Measurements from ENCODE around the gene LRRC47.

LRRC47 gene

GRCh38 chr1:3785456-3786157 is 10.7 kb downstream of the LRRC47 start:
- DNase-seq = no peak

DNA sequence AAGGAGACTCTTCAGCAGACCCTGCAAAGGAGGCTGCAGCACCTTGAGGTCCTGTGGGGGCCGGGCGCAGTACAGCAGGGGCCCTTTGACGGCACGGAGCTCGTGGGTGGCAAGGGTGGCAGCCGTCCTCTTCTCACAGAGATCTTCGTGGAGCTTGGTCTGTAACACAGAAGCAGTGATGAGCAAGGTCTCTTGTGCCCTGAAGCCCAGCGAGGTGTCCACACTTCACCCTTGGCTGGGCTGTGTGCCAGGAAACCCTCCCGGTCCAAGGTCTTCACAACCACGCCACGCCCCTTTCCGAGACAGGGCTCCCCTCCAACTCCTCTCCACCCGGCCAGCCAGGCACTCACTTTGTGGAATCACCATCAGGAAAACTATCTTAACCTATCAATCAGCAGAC is 11.3 kb downstream of the LRRC47 start:
- DNase-seq = no peak

GRCh38 chr1:3783651-3784474 is 12.4 kb downstream of the LRRC47 start:
- DNase-seq = no peak

GRCh38 chr1:3780901-3781300 is 15.4 kb downstream of the LRRC47 start:
- DNase-seq = no peak

GRCh38 chr1:3779912-3780416 is 16.3 kb downstream of the LRRC47 start:
- DNase-seq = no peak

DNA sequence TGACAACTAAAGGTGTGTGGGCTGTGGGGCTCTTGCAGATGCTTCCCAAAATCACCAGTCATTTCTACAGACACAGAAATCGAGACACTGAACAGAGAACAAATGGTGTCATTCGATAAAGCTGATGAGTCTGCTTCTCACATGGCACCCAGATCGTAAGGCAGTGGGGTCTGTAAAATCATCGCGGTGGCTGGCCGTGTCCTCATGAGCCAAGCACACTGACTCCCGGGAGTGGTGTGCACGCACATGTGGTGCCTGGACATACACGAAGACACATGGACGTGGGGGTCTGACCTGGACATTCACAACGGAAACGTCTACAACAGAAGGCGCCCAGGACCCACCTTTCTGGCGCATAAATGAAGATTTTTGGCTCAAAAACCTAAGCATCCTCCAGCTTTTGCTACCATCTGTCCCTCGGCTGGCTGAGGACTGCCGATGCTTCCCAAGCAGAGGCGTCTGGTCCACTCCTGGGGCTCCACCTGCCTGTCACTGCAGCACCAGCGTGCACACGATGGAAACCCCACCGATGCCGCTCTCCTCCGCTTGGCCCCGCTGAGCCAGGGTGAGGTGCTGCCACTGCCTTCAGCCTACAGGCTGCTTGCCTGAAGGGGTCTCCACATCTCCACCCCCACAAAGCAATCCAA is 16.9 kb downstream of the LRRC47 start:
- DNase-seq = no peak

GRCh38 chr1:3778590-3779264 is 17.6 kb downstream of the LRRC47 start:
- no peak for DNase-seq

DNA sequence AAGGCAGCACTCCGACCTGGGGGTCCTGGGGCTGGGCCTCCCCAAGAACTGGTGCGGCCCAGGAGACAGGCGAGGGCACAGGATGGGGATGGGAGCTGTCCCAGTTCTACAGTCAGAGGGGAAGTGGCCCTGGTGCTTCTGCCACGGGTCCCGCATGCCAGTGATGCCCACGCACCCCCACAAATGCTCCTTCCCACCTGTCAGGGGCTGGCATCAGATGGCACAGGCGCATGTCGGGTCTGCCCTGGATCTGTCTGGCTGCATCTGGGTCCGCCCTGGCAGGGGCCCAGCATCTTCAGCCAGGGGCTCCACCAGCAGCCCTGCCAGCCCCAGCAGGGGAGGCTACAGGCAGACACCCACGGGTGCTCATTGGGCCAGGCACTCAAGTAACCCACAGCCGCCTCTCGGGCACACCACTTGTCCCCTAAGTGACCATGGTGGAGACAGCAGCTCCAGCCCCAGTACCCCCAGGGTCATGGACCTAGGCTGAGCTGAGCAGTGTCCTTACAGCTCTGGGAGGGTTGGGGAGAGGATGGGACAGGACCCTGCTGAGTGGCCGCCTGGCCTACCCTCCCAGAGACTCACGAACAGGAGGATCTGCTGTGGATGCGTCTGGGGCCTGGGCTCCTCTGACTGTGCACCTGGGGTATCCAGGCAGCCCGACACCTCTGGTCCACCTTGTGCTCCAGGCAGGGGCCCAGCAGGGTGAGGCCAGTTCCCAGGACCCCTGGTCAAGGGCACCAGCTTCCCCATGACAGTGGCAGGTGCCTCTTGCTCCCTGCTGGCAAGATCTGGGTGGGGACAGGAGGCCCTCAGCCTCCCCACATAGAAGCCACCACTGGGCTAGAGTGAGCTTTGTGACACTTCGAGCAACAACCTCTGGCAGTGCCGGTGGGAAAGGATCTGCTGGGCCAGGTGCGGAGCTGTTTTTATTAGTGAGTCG is 18.4 kb downstream of the LRRC47 start:
- DNase-seq = no peak

GRCh38 chr1:3777078-3777547 is 19.2 kb downstream of the LRRC47 start:
- no peak for DNase-seq

DNA sequence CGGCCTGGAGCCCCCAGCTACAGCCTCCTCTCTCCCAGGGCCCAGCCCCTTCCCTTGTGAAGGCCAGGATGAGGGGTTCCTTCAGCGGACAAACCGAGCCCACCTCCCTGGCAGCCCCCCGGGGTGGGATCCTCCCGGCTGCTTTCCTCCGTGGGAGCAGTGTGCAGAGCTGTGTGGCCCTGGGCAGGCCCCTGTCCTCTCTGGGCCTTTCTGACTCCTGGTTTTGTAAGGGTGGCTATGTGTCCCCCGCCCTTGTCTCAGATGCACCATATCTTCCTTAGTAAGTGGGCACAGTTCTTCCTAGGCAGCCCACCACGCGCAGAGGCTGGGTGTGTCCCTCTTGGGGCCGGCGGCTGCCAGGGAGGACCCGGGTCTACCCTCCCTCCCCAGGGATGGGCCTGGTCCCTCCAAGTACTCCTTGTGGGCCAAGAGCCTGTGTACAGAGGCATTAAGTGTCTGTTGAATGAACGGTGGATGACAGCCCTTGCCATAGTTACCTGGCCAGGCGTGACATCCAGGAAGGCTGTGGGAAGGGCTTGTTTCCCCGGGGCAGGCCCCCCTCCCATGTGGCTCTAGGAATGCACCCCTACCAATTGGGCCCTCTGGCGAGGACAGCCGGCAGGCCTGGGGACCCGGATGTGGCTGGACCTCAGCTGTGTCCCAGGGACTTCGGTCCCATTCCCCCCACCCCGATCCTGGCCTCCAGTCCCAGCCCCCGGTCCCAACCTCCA is 19.9 kb downstream of the LRRC47 start:
- DNase-seq = no peak

DNA sequence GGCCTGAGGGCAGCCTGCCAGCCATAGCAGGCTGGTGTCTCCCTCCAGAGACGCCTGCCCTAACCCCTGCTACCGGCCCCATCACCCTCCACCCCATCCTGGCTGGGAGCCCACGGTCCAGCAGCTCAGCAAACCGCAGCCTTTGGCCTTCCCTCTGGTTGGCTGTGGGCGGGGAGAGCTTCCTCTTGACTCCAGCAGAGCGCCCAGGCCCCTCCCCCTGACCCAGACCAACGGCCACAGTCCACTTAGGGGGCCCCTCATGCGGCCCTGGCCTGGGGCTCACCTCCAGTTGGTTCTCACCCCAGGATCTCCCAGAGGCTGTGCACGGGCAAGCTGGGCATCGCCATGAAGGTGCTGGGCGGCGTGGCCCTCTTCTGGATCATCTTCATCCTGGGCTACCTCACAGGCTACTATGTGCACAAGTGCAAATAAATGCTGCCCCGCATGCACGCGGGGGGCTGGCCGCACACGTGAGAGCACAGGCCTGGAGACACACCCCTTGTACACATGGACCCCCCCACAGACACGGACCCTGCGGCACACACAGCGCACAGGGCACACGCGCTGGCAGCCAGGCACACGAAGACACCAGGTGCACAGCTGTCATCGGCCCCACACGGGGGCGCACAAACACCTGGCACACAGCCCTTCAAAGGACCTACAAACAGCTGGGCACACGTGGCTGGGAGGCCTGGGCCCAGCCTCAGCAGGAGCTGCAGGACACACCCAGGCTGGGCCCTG is 20.6 kb downstream of the LRRC47 start:
- no peak for DNase-seq

DNA sequence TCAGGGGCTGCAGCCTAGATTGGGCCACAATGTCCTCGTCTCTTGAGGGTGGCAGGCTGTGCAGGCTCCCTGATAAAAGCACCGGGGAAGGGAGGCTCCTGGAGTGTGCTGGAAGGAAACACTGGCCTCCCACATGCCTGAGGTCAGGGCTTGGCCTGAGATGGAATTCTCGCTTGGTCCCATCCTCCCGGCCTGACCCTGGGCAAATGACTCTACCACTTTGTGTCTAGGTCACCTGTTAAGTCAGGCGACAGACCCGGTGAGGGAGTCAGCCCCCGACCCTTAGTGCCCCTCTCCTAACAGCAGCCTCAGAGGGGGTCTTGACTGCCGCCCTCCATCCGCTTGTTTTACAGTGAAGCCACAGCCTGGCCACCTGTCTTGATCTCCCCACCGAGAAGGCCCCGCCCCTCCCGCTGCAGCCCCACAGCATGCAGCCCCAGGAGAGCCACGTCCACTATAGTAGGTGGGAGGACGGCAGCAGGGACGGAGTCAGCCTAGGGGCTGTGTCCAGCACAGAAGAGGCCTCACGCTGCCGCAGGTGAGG is 21.3 kb downstream of the LRRC47 start:
- no peak for DNase-seq

DNA sequence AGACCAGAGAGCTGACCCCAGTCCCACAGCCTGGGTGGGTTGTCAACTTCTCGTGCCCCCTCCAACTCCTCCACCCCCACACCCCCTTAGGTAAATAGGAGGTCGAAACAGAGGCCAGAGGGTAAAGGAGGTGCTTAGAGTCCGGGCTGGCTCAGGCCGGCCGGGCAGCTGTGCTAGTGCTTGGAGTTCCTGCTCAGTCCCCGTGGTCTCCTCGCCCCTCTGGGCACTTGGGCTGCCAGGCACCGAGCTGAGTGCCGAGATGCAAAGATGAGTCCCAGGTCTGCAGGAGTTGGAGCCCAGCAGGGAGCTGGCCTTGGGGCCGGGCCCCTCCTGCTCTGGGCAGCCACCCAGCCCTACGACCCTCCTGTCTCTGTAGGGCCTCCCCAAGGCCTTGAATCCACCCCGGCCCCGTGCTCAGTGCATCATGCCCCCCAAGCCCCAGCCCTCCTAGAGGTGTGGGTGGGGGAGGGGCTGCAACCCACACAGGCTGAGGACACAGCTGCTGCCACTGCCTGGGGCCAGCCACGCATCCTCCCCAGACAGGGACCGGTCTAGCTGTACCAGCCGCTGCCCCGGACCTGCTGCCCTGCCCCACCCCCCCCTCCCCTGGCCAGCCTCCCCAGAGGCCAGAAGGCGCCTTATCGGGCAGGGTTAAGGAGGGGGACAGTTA is 21.9 kb downstream of the LRRC47 start:
- DNase-seq = no peak

DNA sequence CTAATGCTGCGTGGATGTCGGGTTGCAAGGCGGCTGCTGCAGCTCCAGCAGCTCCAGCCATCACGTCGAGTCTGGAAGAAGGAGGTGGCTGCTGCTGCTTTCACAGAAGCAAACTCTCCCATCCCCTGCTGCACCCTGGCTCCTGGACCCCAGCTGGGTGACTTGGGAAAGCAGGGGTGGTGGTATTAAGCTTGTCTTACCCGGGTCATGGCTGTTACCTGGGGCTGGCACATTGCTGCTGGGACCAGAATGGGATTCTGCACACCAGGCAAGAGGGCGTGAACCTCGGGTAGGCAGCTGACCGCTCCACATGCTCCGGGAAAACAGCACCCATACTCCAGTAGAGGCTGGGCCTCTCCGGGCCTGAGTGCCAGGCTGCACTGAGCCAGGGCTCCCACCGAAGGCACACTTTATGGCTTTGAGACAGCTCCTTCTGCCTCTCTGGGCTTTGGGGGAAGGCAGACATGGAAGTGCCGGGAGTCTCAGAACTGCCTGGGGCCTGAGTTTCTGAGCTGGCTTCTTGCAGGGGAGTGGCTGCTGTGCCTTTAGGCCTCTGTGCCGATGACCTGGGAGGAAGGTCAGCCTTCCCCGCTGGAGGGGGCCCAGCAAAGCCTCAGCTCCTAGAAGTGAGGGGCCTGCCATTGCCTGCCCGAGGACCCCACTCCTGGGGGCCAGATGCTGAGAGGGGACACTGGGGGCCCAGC is 22.6 kb downstream of the LRRC47 start:
- no peak for DNase-seq

GRCh38 chr1:3772715-3773571 is 23.4 kb downstream of the LRRC47 start, which contains the start of gene SMIM1:
Gene SMIM1, plus strand, starts transcription at chr1:3772749. Its CDS starts 2,625 bp downstream, at chr1:3775374.
- no peak for DNase-seq

DNA sequence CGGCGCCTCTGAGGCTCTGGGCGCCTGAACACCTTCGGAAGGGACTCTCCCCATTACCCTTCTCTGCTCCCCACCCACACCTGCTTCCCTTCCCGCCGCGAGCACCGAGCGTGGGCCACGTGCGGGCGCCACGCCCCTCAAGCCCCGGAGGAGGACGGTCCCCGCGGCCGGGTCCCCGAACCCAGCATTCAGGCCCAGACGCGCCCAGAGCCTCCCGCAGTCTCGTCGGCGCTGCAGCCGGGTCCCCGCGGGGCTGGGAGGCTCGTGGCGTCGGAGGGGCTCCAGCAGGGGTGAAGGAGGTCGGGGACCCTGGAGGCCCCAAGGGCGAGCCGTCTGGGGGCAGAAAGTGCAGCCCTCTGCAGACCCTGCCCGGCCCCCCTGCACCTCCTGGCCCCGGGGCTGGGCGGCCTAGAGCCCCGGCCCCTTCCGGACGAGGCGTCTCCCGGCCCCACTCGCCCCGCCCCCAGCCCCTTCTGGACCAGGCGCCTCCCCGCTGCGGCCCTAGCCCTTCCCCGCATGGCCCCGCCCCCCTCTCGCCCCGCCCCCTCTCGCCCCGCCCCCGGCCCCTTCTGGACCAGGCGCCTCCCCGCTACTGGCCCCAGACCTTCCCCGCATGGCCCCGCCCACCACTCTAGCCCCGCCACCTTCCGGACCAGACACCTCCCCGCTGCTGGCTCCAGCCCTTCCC is 24.1 kb downstream of the LRRC47 start:
- no peak for DNase-seq

Measured in NCI-H524 treated with DMSO at 0.1 percent for 48 hours (cell line).